Inflammatory macrophage (primary cell): ENCODE results near the gene DOCK1.

Source experiments
- DNase-seq, 2 donors: peaks; one replicate each; pipeline ENCODE4 v3.0.0-alpha.2; 2020 to 2022

DOCK1 gene

DNA sequence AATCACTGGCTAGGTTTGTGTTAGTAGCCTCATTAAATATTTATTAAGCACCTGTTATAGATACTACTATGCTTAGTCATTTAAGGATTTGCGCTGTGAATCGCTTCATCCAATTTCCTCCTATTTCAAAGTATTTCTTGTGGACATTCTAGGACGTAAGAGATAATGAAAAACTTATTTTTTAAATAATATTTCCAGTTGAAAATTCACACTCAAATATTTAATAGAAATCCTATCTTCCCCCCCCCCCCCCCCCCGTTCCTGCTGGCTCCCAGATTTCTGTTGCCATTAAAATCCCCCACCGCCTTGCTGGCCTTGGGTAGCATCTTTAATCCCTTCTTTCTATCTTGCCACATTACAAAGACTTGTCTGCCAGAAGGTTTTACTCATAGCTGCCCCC lies 285.2 kb downstream of the DOCK1 start:
- no peak for DNase-seq

DNA sequence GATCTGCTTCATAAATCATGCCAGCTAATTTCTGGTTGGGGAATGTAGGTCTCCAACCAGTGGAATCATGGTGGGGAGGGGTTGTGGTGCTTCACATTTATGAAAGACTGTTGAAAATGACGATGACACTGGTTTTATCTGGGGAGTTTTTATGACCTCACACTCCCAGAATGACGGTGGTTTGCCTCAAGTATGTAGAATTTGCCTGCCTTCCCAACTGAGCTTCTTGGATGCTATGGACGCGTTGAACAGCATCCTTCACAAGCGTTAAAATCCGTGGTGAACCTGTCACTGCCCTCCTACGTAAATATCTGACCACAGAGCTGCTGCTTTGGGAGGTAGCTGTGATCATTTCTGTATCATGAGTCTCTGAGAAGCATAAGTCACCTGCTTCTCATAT lies 287.9 kb downstream of the DOCK1 start:
- DNase-seq: no peak

DNA sequence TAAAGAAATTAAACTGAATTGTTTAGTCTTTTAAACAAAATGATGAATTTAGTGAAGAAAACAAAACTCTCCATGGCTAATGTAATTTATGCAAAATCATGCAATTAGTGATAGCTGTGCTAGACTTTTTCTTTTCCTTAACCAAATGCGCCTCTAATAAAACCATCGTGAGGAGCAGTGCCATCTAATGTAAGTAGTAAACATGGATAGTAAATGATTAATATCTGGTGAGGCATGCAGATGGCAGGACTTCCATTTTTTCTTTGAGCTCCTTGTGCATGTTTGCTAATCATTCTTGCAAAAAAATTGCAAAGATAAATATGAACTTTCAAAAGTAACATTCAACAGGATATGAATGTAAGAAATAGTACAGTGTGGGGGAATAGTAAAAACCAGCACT lies 288.9 kb downstream of the DOCK1 start:
- no peak for DNase-seq

DNA sequence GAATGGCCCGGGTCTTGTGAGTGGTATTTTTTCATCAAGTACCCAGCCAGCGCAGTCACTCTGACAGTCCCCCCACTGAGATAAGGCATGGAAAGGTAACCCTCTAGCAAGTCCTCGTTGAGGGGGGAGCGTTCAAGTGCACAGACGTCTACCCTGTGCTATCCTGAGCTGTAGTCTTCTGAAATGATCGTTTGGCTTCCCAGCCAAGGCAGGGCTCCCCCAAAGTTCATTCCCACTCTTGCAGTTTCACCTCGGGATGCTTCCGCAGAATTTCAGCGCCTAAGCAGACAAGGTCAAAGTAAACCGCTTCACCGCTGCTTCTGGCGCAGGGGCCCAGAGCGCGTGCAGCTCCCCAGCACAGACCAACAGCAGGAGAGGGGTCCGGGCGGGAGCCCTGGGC lies 289.4 kb downstream of the DOCK1 start:
- DNase-seq: no peak

DNA sequence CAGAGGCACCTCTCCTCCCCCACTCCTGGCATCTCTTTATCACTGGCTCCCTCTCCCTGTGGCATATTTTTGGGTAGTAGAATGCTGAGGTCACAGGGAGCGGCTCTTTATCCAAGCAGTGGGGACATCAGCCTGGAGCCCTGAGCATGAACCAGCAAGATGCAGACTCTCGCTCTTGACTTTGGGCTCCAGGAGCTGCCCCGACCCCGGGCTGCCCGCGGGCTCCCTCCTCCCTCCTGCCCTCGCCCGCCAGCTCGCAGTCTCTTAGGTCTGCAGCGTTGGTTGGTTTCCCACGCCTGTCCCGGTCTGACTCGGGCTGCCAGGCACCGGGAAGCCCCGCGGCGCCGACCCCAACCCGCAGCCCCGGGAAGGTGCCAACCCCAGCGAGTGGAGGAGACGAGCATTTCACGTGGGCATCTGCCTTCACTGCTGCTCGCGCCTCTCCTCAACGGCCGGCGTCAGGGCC lies 289.8 kb downstream of the DOCK1 start:
- no peak for DNase-seq

DNA sequence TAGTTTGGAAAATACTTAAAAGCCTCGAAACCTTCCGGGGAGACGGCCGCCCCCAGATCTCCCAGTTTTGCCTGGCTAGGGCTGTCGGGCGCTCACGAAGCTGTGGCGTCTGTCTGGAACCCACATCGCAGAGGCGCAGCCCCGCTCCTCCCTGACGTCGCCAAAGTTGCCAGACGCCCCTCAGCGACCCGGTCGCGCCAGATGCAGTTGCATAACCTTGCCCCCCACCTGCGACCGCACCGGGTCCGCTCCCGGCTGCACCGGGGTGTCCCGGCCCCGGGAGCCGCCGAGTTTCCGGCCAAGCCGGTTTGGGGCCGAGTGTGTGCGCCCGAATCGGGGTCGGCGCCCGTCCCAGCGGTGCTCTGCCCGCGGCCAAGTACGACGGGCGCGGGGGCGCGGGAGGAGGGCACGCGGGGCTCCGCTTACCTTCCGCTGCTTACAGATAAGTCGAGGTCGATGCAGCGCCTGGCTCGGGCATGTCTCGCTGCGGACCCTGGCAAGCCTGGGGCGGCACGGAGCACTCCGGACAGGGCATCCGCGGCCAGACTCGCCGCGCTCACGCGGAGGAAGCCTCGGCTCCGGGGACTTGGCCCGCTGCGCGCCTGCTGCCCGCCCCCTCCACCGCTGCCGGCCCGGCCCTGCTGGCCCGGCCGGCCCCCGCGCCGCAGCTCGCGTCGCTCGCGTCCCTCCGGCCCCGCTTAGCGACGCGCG lies 290.5 kb downstream of the DOCK1 start:
- DNase-seq: no peak

DNA sequence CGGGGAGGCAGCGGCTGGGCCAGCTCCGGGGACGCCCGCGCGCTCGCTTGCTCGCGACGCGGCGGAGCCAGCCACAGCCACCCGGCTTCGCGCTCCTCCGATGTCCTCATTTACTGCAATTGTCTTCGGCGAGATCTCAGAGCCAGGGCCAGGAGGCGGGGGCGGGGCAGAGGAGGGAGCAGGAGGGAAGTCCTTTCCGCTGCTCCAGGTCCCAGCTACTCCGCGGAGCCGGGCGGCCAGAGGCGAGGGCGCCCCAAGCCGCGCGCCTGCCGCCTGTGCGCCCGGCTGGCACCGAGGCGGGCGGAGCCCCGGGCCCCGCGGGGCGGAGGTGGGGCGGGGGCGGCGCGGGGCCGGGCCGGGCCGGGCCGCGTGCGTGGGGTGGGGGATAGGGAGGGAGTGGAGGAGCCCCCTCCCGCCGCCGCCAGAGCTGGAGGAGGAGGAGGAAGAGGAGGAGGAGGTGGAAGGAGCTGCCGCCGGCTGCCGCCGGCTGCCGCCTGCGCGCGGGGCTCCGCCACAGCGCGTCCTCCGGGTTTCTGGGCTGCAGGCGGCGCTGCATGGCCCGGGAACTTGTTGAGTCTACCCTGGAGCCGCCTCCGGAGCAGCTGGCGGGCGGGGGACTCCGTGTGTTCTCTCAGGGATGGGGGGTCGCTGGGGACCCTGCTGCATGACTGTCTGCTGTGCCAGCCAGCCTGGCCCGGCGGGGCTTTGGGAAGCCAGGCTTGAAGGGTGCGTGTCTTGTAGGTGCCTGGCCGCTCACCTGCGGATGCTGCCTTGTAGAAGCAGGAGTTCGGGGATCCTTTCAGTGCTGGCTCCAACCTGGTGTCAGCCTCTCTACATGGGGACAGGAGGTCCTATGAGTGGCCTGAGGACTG lies 291.3 kb downstream of the DOCK1 start, which contains the start of gene INSYN2A:
Gene INSYN2A (minus strand): TSS at position 310 of the 872 bp plus-strand sequence. CDS start 20,196 bp downstream, outside the sequence.
- peak in 1 of 2 donors; percentile 46 for DNase-seq

DNA sequence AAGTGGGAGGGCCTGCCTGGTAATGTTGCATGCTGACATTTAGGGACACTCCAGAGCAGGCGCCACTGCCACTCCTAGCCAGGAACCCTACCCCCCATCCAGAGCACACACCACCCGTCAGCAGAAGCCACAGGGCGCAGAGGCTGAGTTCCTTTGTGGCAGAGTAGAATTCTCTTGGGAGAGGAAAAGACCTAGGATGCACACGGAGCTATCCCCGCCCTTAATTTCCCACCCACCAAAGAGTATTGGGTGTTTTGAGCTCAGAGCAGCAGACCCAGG lies 291.9 kb downstream of the DOCK1 start:
- DNase-seq: no peak

DNA sequence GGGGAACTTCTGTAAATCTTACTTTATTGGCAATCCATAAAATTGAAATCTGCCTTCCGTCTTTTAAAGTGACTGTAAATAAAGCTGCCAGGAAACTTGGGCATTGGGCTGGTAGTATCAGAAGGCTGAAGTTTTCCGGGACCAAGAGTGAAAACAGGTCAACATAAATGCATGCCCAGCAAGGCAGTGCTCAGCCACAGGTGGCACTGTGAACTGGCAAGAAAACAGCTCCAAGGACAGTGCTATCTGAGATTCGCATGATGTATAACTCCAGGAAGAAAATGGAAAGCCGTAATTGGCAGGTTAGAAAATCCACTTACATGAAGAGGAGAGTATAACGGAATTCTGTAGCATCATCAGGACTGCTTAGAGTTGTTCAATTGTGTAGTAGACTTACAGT lies 293.1 kb downstream of the DOCK1 start:
- no peak for DNase-seq

DNA sequence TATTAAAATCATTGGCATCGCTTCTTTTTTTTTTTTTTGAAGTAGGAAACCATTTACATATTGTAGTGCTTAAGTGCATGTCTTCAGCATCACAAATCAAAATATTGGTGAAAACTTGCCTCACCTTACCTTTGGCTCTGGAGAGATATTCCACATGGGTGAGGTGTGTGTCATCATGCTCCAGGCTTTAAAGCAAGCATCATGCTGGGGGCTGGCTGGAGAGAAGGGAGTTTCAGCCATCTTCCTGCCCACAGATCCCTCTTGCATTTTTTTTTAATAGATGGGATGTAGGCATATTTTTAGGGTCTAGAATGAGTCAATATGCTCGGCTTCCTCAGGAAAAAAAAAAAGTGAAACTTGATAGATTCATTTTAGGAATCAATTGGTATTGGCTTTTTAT lies 293.5 kb downstream of the DOCK1 start:
- no peak for DNase-seq

DNA sequence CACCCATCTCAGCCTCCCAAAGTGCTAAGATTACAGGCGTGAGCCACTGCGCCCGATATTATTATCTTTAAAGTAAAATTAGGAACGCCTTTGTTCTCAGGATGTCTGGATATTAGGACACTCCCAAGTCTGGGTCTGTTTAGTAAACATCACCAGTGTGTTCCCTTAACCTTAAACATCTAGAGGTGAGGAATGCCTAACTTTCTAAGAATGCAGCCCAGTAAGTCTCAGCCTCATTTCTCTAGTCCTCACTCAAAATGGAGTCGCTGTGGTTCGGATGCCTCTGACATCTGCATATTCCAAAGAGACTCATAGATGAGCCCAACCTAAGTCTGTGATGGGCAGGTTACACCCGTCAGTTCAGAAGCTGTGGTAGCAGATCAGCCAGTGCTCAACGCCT lies 295.4 kb downstream of the DOCK1 start:
- DNase-seq: no peak

DNA sequence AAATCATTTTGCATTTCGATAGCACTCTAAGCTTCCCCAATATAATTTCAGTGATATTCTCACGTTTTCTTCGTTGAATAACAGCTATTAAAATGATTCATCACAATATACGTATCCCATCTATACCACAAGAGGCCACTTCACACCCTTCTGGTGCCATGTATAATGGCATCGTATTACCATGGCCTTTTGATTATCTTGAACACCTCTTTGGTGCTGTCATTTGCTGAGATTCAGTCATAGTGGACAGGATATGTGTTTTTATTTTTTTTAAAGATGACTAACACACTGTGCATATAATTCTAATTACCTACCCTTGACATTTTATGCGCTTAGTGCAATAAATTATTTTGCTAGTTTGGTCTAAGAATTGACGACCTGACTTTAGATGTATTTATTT lies 297.8 kb downstream of the DOCK1 start:
- DNase-seq: no peak

DNA sequence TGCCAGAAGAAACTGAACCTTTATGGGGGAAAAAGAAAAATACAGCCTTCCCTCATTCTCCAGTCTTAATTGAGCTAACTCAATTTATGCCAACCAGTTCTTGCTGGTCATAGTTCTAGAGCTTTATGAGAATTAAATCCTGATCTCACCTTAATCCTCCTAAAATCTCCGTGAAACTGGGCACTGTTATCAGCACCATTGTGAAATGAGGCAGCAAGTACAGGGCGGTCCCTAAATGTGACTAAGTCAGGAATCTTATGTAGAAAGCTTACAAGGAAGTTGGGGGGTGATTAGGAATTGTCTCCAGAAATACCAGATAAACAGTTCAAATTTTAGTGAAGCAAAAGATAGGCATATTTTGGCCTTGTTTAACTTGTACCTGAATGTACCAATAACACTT lies 301.9 kb downstream of the DOCK1 start:
- DNase-seq: no peak

DNA sequence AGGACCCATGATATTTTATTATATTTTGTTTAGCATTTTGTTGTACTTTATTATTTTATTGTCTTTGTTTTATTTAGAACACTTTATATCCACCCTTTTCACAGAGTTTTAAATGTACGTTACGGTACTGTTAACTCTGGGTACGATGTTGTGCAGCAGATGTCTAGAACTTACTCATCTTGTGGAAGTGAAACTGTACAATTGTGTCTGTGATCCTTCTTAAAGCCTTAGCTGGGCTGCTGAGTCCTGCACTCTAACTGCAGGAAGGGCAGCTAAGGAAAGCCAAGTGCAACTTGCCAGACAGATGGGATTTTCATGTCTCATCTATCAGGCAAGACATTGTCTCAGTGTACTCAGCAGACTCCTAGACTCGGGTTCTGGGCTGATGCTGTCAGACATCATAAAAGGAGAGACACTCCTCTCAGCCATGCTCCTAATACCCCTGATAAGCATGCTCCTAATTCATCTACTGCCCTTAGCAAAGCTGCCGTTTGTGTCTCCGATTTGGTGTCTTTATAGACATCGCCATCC lies 305.8 kb downstream of the DOCK1 start:
- DNase-seq: no peak

DNA sequence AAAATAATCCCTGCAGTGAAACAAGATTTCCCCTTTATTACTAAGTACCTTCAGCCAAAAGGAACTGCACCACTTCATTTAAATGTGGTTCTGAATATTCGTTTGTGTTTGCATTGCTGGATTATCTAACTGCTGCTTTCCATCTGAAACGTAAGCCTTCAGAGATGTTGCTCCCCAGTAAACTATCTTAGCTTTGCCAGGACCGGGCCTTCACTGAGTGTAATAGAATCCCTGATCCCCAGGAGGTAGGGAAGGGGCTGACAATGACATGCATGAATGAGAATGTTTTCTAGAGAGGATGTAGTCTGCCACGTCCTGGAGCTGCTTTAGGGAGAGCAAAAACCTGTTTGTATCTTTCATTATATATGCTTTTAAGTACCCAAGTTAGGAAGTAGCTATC lies 310.6 kb downstream of the DOCK1 start:
- no peak for DNase-seq

DNA sequence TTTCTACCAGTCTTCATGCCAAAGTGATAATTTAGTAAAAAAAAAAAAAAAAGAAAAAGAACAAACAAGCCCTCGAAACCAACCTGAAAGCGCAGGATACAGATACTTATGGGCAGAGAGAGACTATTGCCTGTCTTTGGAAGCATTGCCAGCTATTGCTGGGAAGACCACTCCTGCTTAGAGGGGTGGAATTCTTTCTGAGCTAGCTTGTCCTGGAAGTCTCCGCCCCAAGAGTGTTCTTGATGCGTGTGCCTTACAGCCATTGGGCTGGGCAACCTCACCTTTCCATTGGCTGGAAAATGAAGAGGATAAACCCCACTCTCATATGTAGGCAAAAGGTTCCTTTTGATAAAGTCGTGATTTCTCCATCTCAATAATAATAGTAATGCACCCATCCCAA lies 311.0 kb downstream of the DOCK1 start:
- no peak for DNase-seq

DNA sequence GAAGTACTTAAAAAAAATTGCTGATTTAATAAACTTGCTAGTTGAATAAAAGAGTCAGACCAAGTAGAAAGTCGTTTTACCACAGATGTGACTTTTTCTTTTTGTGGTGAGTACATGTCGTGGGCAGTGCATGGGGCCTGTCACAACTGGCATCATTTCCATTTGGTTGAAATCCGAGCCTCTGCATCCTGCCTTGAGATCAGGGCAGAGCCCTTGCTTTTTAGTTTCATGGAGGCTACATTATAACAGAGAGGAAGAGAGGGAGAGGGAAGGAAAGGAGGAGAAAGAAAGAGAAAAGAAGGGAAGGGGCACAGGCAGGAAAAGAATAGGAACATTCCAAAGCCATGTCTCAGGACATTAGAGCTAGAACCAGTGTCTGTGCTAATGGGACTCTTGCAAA lies 311.6 kb downstream of the DOCK1 start:
- no peak for DNase-seq

DNA sequence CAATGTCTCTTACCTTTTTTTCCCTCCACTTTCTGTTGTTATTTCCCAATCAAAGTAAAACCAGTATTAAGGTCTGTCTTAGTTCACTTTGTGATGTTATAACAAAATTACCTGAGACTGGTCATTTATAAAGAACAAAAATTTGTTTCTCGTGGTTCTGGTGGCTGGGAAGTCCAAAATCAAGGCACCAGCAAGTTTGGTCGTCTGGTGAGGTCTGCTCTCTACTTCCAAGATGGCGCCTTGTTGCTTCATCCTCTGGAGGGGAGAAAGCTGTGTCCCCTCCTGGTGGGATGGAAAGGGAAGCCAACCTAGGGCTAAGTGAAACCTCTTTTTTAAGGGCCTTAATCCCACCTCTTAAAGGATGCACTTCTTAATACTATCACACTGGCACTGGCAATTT lies 313.4 kb downstream of the DOCK1 start:
- DNase-seq: no peak

DNA sequence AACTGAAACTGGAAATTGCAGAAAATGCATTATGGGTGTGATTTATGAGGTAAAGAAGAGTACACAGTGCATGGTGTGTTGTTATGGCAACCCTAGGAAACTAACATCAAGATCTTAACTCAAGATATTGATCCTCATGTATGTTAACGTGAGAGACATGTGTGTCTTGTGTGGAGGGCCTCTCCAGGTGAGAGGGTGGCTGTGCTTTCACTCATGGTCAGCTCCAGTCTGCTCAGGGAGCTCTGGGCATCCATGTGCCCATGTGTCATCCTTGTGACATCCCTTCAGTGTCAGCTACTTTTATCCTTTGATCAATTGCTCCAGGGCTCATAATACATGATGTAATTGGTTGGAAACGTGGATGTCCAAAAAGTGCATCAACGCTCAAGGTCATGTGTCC lies 316.1 kb downstream of the DOCK1 start:
- no peak for DNase-seq

DNA sequence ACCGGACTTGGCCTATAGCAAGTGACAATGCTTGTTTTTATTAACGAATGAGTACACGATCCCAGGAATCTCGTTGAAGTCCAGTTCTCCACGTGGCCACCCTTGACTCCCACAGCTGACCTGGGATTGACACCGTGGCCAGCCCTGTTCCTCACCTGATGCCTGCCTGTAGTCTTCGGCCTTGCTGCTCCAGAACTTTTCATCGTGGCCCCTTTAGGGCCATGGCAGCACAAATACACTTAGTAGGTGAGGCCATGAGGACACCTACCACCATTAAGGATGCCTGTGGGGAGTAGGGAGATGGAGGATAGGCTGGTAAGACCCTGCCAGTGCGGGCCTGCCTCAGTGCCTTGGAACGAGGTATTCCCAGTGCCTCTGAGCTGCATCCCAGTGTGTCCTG lies 321.8 kb downstream of the DOCK1 start:
- no peak for DNase-seq

DNA sequence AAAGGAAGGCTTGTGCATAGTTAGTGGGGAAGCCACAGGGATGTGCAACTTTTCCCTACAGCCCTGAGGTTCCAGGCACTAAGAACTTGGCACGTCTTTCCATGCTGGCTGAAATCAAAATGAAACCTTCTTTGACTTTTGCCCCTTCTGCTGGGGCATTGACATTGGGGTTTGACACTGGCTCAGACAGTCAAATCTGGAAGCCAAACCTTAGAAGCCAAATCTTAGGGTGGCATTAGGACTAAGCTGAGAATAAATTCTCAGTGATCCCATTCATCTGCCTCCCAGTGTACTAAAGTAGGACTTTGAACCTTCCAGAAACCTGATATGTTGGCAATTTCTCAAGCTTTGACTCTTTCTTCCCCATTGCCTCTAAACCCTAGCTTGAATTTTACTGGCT lies 322.4 kb downstream of the DOCK1 start:
- no peak for DNase-seq

DNA sequence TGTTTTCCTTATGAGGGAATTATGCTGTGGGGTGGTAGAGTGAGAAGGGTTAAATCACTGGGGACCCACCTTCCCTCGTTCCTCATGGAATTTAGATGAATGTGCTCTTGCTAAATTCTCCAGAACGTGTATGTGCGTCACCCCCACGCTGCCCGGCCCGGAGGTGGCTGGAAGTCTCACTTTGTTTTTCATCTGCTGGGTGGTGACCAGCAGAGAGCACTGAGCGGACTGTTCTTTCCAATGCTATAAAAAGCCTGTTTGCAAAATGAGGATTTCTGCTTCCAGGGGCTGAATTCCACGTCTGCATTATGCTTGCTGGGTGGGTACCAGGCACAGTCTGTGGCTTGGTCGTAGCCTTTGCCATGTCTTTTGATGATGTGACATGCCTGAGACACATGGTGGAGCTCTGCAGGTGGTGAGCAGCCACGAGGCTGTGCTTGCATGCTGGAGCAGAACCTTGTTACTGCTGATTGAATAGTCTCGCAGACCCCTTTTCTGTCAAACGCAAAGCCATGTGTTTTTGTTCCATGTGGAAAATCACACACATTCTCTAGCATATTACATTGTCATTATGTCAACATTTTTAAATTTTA lies 323.1 kb downstream of the DOCK1 start:
- DNase-seq: no peak

DNA sequence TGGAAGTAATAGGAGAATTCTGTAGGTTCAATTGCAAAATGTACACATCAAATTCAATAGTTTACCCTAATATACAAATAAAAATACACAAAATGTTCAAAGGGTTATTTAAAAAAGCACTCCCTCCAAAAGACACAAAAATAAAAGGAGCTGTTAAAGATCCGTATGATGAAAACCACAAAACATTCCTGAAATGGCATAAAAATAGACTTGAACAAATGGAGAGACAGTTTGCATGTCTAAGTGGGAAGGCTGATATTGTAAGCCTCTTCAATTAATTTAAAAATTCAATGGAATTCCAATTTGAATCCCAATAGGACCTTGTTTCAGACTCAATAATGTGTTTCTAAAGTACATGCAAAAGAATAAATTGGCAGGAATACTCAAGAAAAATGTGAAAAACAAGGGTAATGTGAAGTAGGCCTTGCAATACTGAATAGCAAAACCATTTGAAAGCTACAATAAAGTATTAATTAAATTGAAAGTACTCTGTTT lies 329.1 kb downstream of the DOCK1 start:
- DNase-seq: no peak
